ENCODE data around the gene NCKAP5.

The NCKAP5 gene

GRCh38 chr2:133334923-133335322 lies 233.3 kb downstream of the NCKAP5 start:
- TF ChIP-seq FOXP2 (optimal IDR thresholded peaks at IDR 0.05; ENCODE audit: borderline replicate concordance, extremely low read depth, extremely low read length, insufficient read depth), result no peak
- no peak for TF ChIP-seq TAF1 (IDR thresholded peaks at IDR 0.05; ENCODE audit: borderline replicate concordance, insufficient read depth, low read length)
- no peak for TF ChIP-seq POLR2AphosphoS5 (IDR thresholded peaks at IDR 0.05; ENCODE audit: low read depth, low read length)
- no peak for TF ChIP-seq REST (IDR thresholded peaks at IDR 0.05; ENCODE audit: insufficient read depth in 1 of 2, low read depth in 2 of 2, low read length in 2 of 2)
- TF ChIP-seq SIN3A (IDR thresholded peaks at IDR 0.05; ENCODE audit: borderline replicate concordance, insufficient read depth, low read length), result no peak

- TF ChIP-seq TAF1 (IDR thresholded peaks at IDR 0.05; ENCODE audit: borderline replicate concordance, insufficient read depth, low read length) (no peak), POLR2AphosphoS5 (IDR thresholded peaks at IDR 0.05; ENCODE audit: low read depth, low read length) (no peak), SIN3A (IDR thresholded peaks at IDR 0.05; ENCODE audit: borderline replicate concordance, insufficient read depth, low read length) (no peak), REST (IDR thresholded peaks at IDR 0.05; ENCODE audit: insufficient read depth in 1 of 2, low read depth in 2 of 2, low read length in 2 of 2) (no peak), FOXP2 (optimal IDR thresholded peaks at IDR 0.05; ENCODE audit: borderline replicate concordance, extremely low read depth, extremely low read length, insufficient read depth) (no peak)
Measured at GRCh38 chr2:133333181-133333580, 235.1 kb downstream of the NCKAP5 start.

- no peak for TF ChIP-seq REST (IDR thresholded peaks at IDR 0.05; ENCODE audit: insufficient read depth in 1 of 2, low read depth in 2 of 2, low read length in 2 of 2)
- no peak for TF ChIP-seq FOXP2 (optimal IDR thresholded peaks at IDR 0.05; ENCODE audit: borderline replicate concordance, extremely low read depth, extremely low read length, insufficient read depth)
- TF ChIP-seq SIN3A (IDR thresholded peaks at IDR 0.05; ENCODE audit: borderline replicate concordance, insufficient read depth, low read length), result no peak
- TF ChIP-seq TAF1 (IDR thresholded peaks at IDR 0.05; ENCODE audit: borderline replicate concordance, insufficient read depth, low read length), result no peak
- no peak for TF ChIP-seq POLR2AphosphoS5 (IDR thresholded peaks at IDR 0.05; ENCODE audit: low read depth, low read length)
Measured at GRCh38 chr2:133331436-133331835, 236.8 kb downstream of the NCKAP5 start.

DNA sequence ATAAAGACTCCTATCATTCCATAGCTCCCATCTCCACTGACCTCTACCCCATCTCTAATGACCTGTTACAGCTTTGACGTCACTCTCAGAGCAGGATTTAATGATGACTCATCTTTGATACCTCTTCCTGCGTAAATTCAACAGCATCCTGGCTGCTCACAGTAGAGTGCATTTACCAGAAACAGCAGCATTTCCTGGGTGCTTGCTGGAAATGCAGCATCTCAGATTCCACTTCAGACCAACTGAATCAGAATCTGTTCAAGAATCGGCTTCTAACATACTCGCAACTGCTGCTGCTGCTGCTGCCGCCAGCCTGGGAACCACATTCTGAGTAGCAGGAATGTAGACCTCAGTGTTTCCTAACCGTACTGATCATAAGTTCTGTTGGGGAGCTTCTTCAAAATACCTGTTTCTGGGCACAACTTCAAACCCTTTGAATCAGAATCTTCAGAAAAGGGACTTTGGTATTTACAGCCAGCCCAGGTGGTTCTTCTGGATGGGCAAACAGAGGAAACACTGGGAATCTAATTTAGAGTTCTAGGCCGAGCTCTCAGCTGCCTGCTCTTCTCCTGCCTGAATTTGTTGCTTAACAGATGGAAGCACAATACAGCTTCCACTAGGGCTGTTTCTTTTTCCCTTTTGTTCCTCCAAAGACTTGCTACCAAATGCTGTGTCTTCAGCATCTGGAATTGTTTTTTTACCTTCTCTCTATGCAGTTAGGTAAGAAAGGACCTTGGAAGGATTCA lies 241.4 kb downstream of the NCKAP5 start:
- no peak for TF ChIP-seq POLR2AphosphoS5 (IDR thresholded peaks at IDR 0.05; ENCODE audit: low read depth, low read length)
- no peak for TF ChIP-seq TAF1 (IDR thresholded peaks at IDR 0.05; ENCODE audit: borderline replicate concordance, insufficient read depth, low read length)
- no peak for TF ChIP-seq SIN3A (IDR thresholded peaks at IDR 0.05; ENCODE audit: borderline replicate concordance, insufficient read depth, low read length)
- TF ChIP-seq REST (IDR thresholded peaks at IDR 0.05; ENCODE audit: insufficient read depth in 1 of 2, low read depth in 2 of 2, low read length in 2 of 2), result no peak
- no peak for TF ChIP-seq FOXP2 (optimal IDR thresholded peaks at IDR 0.05; ENCODE audit: borderline replicate concordance, extremely low read depth, extremely low read length, insufficient read depth)

Measured in PFSK-1 (cell line).